ENCODE results near the gene SCRT2. TPM values are rescaled to one million over a fixed set of nuclear protein-coding genes. Genes with fewer than 3 reads are reported as not detected.

Gene SCRT2
- total RNA-seq, 1 experiment from 2014 or later = not detected

DNA sequence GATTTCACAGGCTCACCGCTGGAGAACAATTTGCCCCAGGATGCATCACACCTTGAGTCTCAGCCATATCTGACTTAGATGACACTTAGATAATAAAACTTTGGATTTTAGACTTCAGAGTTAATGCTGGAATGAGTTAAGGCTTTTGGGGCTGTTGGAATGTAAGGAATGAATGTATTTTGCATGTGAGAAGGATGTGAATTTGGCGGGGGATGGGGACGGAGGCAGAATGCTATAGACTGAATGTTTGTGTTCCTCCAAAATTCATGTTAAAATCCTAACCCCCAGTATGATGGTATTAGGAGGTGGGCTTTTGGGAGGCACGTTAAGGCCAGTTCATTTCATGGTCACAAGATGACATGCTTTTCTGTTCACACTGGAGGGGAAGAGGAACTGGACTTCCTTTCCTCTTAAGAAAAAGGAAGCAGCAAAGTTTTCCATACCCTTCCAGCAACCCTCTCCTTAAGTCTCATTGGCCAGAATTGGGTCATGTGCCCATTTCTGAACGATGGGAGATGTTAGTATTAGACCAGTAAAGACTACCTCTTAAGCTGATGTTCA is 16.8 kb downstream of the SCRT2 start:
- BruUV-seq (replicated peaks) = no TSS peak
- TF ChIP-seq, protein P1, sequence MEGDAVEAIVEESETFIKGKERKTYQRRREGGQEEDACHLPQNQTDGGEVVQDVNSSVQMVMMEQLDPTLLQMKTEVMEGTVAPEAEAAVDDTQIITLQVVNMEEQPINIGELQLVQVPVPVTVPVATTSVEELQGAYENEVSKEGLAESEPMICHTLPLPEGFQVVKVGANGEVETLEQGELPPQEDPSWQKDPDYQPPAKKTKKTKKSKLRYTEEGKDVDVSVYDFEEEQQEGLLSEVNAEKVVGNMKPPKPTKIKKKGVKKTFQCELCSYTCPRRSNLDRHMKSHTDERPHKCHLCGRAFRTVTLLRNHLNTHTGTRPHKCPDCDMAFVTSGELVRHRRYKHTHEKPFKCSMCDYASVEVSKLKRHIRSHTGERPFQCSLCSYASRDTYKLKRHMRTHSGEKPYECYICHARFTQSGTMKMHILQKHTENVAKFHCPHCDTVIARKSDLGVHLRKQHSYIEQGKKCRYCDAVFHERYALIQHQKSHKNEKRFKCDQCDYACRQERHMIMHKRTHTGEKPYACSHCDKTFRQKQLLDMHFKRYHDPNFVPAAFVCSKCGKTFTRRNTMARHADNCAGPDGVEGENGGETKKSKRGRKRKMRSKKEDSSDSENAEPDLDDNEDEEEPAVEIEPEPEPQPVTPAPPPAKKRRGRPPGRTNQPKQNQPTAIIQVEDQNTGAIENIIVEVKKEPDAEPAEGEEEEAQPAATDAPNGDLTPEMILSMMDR (IDR thresholded peaks at IDR 0.05; ENCODE audit: insufficient read depth in 1 of 2, low read depth in 1 of 2, low read length in 1 of 2, severe bottlenecking in 1 of 2, unreplicated experiment in 1 of 2) = no peak
- H3K9me3 Mint-ChIP-seq (ENCODE audit: unreplicated experiment) = no peaks in the 10 kb centered on the region
- H3K27me3 ChIP-seq (replicated peaks; ENCODE audit: control insufficient read depth, insufficient read depth, low read length) = no peaks in the 10 kb centered on the region
- H3K9me3 ChIP-seq = no peaks in the 10 kb centered on the region
- DNase-seq = no peak
- H3K4me3 Mint-ChIP-seq (ENCODE audit: unreplicated experiment) = no peak overlapping the region
- peaks cover 22% of the 10 kb centered on the region for H3K4me1 ChIP-seq
- H3K36me3 Mint-ChIP-seq (ENCODE audit: insufficient read depth, unreplicated experiment) = peaks cover 4% of the 10 kb centered on the region
- POLR2A ChIA-PET = no interaction called here
- peaks cover 22% of the 10 kb centered on the region for H3K4me1 Mint-ChIP-seq (ENCODE audit: low read depth, unreplicated experiment)
- no peak overlapping the region for H3K27ac Mint-ChIP-seq (ENCODE audit: unreplicated experiment)
- H3K36me3 ChIP-seq (ENCODE audit: control insufficient read depth, insufficient read depth, low read length) = no peaks in the 10 kb centered on the region
- CTCF ChIA-PET = interaction anchor here (0.6 kb wide), 1 partner anchor 199 kb away, joined by 3 read pairs; no protein-coding TSS in a partner anchor
- no peak overlapping the region for H3K4me3 ChIP-seq (ENCODE audit: low read depth, low read length)
- H3K27me3 Mint-ChIP-seq (ENCODE audit: insufficient read depth, unreplicated experiment) = peaks cover 7% of the 10 kb centered on the region
- intact Hi-C loops (cut with micrococcal nuclease; ENCODE audit: unreplicated experiment) = no loop called here

DNA sequence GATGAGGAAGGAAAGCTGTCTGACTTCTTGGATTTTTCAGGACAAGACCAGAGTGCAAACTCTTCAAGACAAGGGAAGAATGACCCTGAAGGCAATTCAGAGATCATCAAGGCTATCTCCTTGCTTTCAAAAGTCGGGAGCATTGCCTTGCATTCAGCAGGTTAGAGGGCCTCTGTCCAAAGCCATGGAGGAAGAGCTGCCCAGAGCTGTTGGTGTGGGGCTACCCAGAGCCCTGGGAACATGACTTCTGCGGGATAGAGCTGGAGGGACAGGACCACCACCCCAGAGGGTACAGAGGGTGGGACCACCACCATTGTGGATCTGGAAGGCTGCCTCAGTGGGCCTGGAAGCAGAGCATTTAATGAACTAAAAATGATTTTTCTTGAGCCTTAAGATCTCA is 17.4 kb downstream of the SCRT2 start:
- H3K4me1 ChIP-seq = peaks cover 25% of the 10 kb centered on the region
- H3K27me3 Mint-ChIP-seq (ENCODE audit: insufficient read depth, unreplicated experiment) = peaks cover 7% of the 10 kb centered on the region
- ChIA-PET POLR2A (no interaction called here), CTCF (no interaction called here)
- no peak overlapping the region for H3K4me3 Mint-ChIP-seq (ENCODE audit: unreplicated experiment)
- no peaks in the 10 kb centered on the region for H3K9me3 Mint-ChIP-seq (ENCODE audit: unreplicated experiment)
- H3K27me3 ChIP-seq (replicated peaks; ENCODE audit: control insufficient read depth, insufficient read depth, low read length) = no peaks in the 10 kb centered on the region
- no peak overlapping the region for H3K4me3 ChIP-seq (ENCODE audit: low read depth, low read length)
- H3K36me3 ChIP-seq (ENCODE audit: control insufficient read depth, insufficient read depth, low read length) = no peaks in the 10 kb centered on the region
- H3K4me1 Mint-ChIP-seq (ENCODE audit: low read depth, unreplicated experiment) = peaks cover 22% of the 10 kb centered on the region
- no peak overlapping the region for H3K27ac Mint-ChIP-seq (ENCODE audit: unreplicated experiment)
- TF ChIP-seq, protein P1 (IDR thresholded peaks at IDR 0.05; ENCODE audit: insufficient read depth in 1 of 2, low read depth in 1 of 2, low read length in 1 of 2, severe bottlenecking in 1 of 2, unreplicated experiment in 1 of 2) = no peak
- peaks cover 4% of the 10 kb centered on the region for H3K36me3 Mint-ChIP-seq (ENCODE audit: insufficient read depth, unreplicated experiment)
- no peak for DNase-seq
- intact Hi-C loops (cut with micrococcal nuclease; ENCODE audit: unreplicated experiment) = no loop called here
- no TSS peak for BruUV-seq (replicated peaks)
- no peaks in the 10 kb centered on the region for H3K9me3 ChIP-seq

DNA sequence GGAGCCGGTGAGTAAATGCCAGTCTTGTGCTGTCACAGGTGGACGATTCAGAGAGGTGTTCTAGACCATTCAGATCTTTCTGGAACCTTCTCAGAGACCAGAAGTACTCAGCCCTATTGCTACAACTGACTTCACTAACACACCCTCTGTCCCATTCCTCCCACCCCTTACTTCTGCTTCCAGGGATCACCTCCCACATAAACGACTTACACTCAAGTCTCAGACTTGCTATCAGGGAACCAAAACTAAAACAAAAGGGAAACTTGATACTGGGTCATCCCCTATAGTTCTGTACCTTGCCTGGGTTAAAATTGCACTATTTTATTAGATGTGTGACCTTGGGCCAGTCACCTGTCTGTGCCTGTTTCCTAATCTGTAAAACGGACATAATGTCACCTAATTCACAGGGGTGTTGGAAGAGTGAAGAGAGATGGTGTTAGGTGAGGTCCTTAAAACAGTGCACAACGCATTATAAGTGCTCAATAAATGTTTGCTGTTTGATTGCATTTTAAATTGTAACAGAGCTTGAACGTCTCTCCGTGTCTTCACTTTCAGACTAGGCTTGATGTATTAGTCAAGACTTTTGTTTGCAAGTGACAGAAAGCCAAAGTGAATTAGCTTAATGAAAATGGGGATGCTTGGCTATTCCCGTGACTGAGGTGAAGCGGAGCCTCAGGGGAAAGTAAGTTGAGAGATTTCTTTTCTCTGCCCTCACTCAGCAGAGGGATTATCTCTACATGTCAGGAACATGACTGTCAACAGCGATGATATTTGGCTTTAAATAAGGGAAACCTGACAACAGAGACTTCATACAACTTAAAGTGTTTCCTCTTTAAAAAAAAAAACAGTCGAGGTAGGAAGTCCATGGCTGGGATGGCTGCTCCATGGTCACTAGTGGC is 19.6 kb downstream of the SCRT2 start:
- ChIA-PET CTCF (interaction anchor here (0.7 to 1.0 kb wide), 2 partner anchors 11 to 73 kb away, joined by 3 to 7 read pairs; no protein-coding TSS in a partner anchor), POLR2A (no interaction called here)
- Histone ChIP-seq H3K4me1 (peaks cover 25% of the 10 kb centered on the region), H3K27me3 (replicated peaks; ENCODE audit: control insufficient read depth, insufficient read depth, low read length) (no peaks in the 10 kb centered on the region), H3K9me3 (no peaks in the 10 kb centered on the region), H3K4me3 (ENCODE audit: low read depth, low read length) (no peak overlapping the region), H3K36me3 (ENCODE audit: control insufficient read depth, insufficient read depth, low read length) (no peaks in the 10 kb centered on the region)
- H3K27ac Mint-ChIP-seq (ENCODE audit: unreplicated experiment) = no peak overlapping the region
- H3K4me1 Mint-ChIP-seq (ENCODE audit: low read depth, unreplicated experiment) = peaks cover 33% of the 10 kb centered on the region
- BruUV-seq (replicated peaks) = no TSS peak
- peaks cover 14% of the 10 kb centered on the region for H3K36me3 Mint-ChIP-seq (ENCODE audit: insufficient read depth, unreplicated experiment)
- no peak overlapping the region for H3K4me3 Mint-ChIP-seq (ENCODE audit: unreplicated experiment)
- no peak for DNase-seq
- intact Hi-C loops (cut with micrococcal nuclease; ENCODE audit: unreplicated experiment) = no loop called here
- TF ChIP-seq, protein P1 (IDR thresholded peaks at IDR 0.05; ENCODE audit: insufficient read depth in 1 of 2, low read depth in 1 of 2, low read length in 1 of 2, severe bottlenecking in 1 of 2, unreplicated experiment in 1 of 2) = no peak
- no peaks in the 10 kb centered on the region for H3K27me3 Mint-ChIP-seq (ENCODE audit: insufficient read depth, unreplicated experiment)
- H3K9me3 Mint-ChIP-seq (ENCODE audit: unreplicated experiment) = no peaks in the 10 kb centered on the region

Measured in Caco-2 (cell line).